K562 (cell line): ENCODE measurements around the gene DR1. TPM values are rescaled to one million over a fixed set of nuclear protein-coding genes. Genes with fewer than 3 reads are reported as not detected.

Experiments used
- ATAC-seq: fragments of 200-7000 bp; cut with Tn5 transposase; 3 replicates; pipeline ENCODE4 v1.9.1; 2020; ENCODE audit warnings: moderate library complexity
- BruUV-seq: library from RNA; stranded (reverse); fragments of 400-500 nt; replicated peaks from 2 replicates; lab custom pipeline; 2021; lab: Mats Ljungman, UMichigan
- CTCF ChIA-PET: fragments of 300-600 bp; formaldehyde crosslinking; extraction: SDS; loops from one replicate; lab custom pipeline; 2021; ENCODE audit warnings: low intra/inter-chr PET ratio; lab: Yijun Ruan, JAX
- POLR2A ChIA-PET: fragments of 300-600, 350-650 bp; sonication (Branson Sonifier 250); formaldehyde crosslinking; extraction: SDS; loops from one replicate; lab custom pipeline; 2021; ENCODE audit warnings: antibody characterized with exemption, inconsistent platforms; lab: Yijun Ruan, JAX
- DNase-seq, 4 experiments: peaks; one replicate each; pipeline versions ENCODE4 v3.0.0 to v3.0.0-alpha.2; 2011 to 2018; ENCODE audit warnings: low spot score in 3 of 4, mixed read lengths in 3 of 4; ENCODE audit errors: extremely low read depth in 1 of 4
- FAIRE-seq: peaks from 2 replicates; lab custom pipeline; 2011; peaks lifted over from hg19 to GRCh38; lab: Jason Lieb, UNC
- H2AFZ ChIP-seq: 2 replicates; pipeline ENCODE4 v1.6.0; 2011; ENCODE audit warnings: low read depth, low read length, control low read depth, inconsistent platforms
- H3K27ac ChIP-seq: fragments of 200-600 bp; 3 replicates; pipeline ENCODE4 v1.8.0; 2011; ENCODE audit warnings: low read depth, mild to moderate bottlenecking, control low read depth, inconsistent platforms, low read length, moderate library complexity, mixed read lengths; ENCODE audit errors: extremely low read depth
- H3K27me3 ChIP-seq, 2 experiments: fragments of 300-600 bp in 1 of 2; 2 replicates in 1 of 2; 3 replicates in 1 of 2; pipeline versions ENCODE4 v1.6.0 to v1.8.0; 2011; ENCODE audit warnings: inconsistent platforms in 2 of 2, low read length in 2 of 2, mild to moderate bottlenecking in 1 of 2, mixed read lengths in 1 of 2, moderate library complexity in 1 of 2; ENCODE audit not compliant: control insufficient read depth in 2 of 2, insufficient read depth in 2 of 2
- H3K36me3 ChIP-seq: fragments of 300-600 bp; 3 replicates; pipeline ENCODE4 v1.8.0; 2011; ENCODE audit warnings: mild to moderate bottlenecking, low read length, inconsistent platforms; ENCODE audit not compliant: control insufficient read depth, insufficient read depth
- H3K4me1 ChIP-seq, 2 experiments: fragments of 200-600 bp in 1 of 2; replicated peaks in 1 of 2; 2 replicates in 1 of 2; 3 replicates in 1 of 2; pipeline versions ENCODE4 v1.5.1 to v1.8.0; 2011; ENCODE audit warnings: inconsistent platforms in 2 of 2, low read length in 2 of 2, mild to moderate bottlenecking in 1 of 2, mixed read lengths in 1 of 2, moderate library complexity in 1 of 2; ENCODE audit not compliant: control insufficient read depth in 2 of 2, insufficient read depth in 2 of 2
- H3K4me2 ChIP-seq: 2 replicates; pipeline ENCODE4 v1.6.1; 2011; ENCODE audit warnings: low read length, control low read depth, inconsistent platforms, mixed read lengths; ENCODE audit not compliant: insufficient read depth
- H3K4me3 ChIP-seq: fragments of 200-600 bp; sonication (generic), shearing (Covaris generic); 2 replicates; pipeline ENCODE4 v1.5.1; 2016; ENCODE audit warnings: control low read depth, inconsistent platforms
- H3K79me2 ChIP-seq: fragments of 200-600 bp; 3 replicates; pipeline ENCODE4 v1.8.0; 2011; ENCODE audit warnings: low read length, inconsistent platforms; ENCODE audit not compliant: control insufficient read depth, insufficient read depth
- H3K9ac ChIP-seq, 2 experiments: 2 replicates each; pipeline versions ENCODE4 v1.6.0 to v1.6.1; 2011; ENCODE audit warnings: low read depth in 2 of 2, low read length in 2 of 2, control low read depth in 1 of 2, inconsistent platforms in 1 of 2, mild to moderate bottlenecking in 1 of 2, mixed read lengths in 1 of 2; ENCODE audit not compliant: insufficient read depth in 1 of 2
- H3K9me1 ChIP-seq: one replicate; pipeline ENCODE4 v1.6.0; 2011; ENCODE audit warnings: inconsistent platforms, mild to moderate bottlenecking, low read length, moderate library complexity; ENCODE audit not compliant: control insufficient read depth, insufficient read depth
- H3K9me3 ChIP-seq: replicated peaks from 2 replicates; pipeline ENCODE4 v1.5.1; 2011; ENCODE audit warnings: low read depth, low read length, inconsistent platforms; ENCODE audit not compliant: control insufficient read depth, insufficient read depth
- H4K20me1 ChIP-seq: replicated peaks from 2 replicates; pipeline ENCODE4 v1.6.1; 2011; ENCODE audit warnings: low read length, inconsistent platforms, mixed read lengths; ENCODE audit not compliant: control insufficient read depth, insufficient read depth
- DPF2 ChIP-seq: fragments of 450-650 bp; IDR thresholded peaks from 2 replicates; pipeline ENCODE4 v1.6.1; 2016
- KLF13 ChIP-seq: fragments of 450-650 bp; IDR thresholded peaks from 2 replicates; pipeline ENCODE4 v1.6.1; 2016; ENCODE audit warnings: missing genetic modification characterization, low read depth, mild to moderate bottlenecking, missing compliant biosample characterization, moderate library complexity, borderline replicate concordance
- SMARCA4 ChIP-seq: fragments of 450-650 bp; IDR thresholded peaks from 2 replicates; pipeline ENCODE4 v1.6.1; 2016
- ZBTB1 ChIP-seq: sonication (generic); formaldehyde crosslinking; IDR thresholded peaks from 2 replicates; pipeline ENCODE4 v1.8.1; 2023; ENCODE audit warnings: missing genetic modification reagents, low read depth, mild to moderate bottlenecking, borderline replicate concordance
- ZKSCAN8 ChIP-seq: fragments of 200-800 bp; sonication (Bioruptor generic); IDR thresholded peaks from 2 replicates; pipeline ENCODE4 v1.6.1; 2016; ENCODE audit warnings: missing genetic modification characterization, missing compliant biosample characterization
- ZNF232 ChIP-seq: sonication (generic); formaldehyde crosslinking; IDR thresholded peaks from 2 replicates; pipeline ENCODE4 v1.8.0; 2022; ENCODE audit warnings: mild to moderate bottlenecking, missing genetic modification reagents
- WGBS: fragments of 100-300 bp; shearing (Covaris generic); methylation state at CpG from one replicate; pipeline ENCODE4 v1.1.6; 2016; ENCODE audit warnings: low coverage, mixed read lengths; ENCODE audit not compliant: insufficient coverage; ENCODE audit errors: missing lambda C conversion rate; 5-methylcytosine and 5-hydroxymethylcytosine counted together
- in situ Hi-C: fragments of 300-500 bp; cut with MboI; formaldehyde crosslinking; loops from 4 replicates; pipeline ENCODE4 v1.15.0; 2018; ENCODE audit warnings: inconsistent platforms, mixed read lengths
- intact Hi-C: fragments of 100-400 bp; cut with micrococcal nuclease; formaldehyde crosslinking; loops from 2 replicates; pipeline ENCODE4 v1.14.2; 2022
- polyA plus RNA-seq, 8 experiments: library from polyadenylated mRNA; depleted of rRNA in 4 of 8; stranded (reverse) in 5 of 8; unstranded in 3 of 8; fragments of >200 nt; fragmentation: Nextera tagmentation in 2 of 8; fragmentation: Illumina TruSeq in 1 of 8; extraction: Ambion mirVana in 2 of 8; extraction: Trizol in 1 of 8; gene quantifications; 2 replicates each; pipeline versions ENCODE4 v1.2.1 to v1.2.3, GENCODE V29; 2011 to 2014; ENCODE audit warnings: inconsistent platforms in 1 of 8, missing spikeins in 1 of 8
- total RNA-seq, 7 experiments: library from RNA; depleted of rRNA in 6 of 7; stranded (reverse); fragments of >200 nt in 6 of 7; fragmentation: Illumina TruSeq in 2 of 7; extraction: Trizol in 2 of 7; gene quantifications; 2 replicates each; pipeline versions ENCODE4 v1.2.1 to v1.2.3, GENCODE V29; 2011 to 2021; ENCODE audit warnings: low replicate concordance in 1 of 7
- TF ChIP-seq, protein P1 (sequence below): sonication (generic); formaldehyde crosslinking; IDR thresholded peaks from 2 replicates; pipeline ENCODE4 v1.8.0; 2022; ENCODE audit warnings: mild to moderate bottlenecking, missing genetic modification reagents
- TF ChIP-seq, protein P2 (sequence below): fragments of 250-450 bp; sonication (Bioruptor Pico); IDR thresholded peaks from 2 replicates; pipeline ENCODE4 v1.9.0; 2021; ENCODE audit warnings: mild to moderate bottlenecking, inconsistent platforms
- TF ChIP-seq, protein P3 (sequence below), 2 experiments: fragments of 450-650 bp in 1 of 2; sonication (generic) in 1 of 2; formaldehyde crosslinking in 1 of 2; IDR thresholded peaks in 1 of 2; conservative IDR thresholded peaks in 1 of 2; 2 replicates each; pipeline versions ENCODE4 v1.6.1 to v1.8.1; 2016 to 2023; ENCODE audit warnings: mild to moderate bottlenecking in 2 of 2, moderate library complexity in 2 of 2, inconsistent platforms in 1 of 2, missing genetic modification reagents in 1 of 2

DR1 gene
- total and polyA plus RNA-seq, 9 of the 15 experiments (the other 6 are each of a cell fraction or from before 2014, with no cell fraction given), result 8.1 to 78.8 (median 46.3) TPM

DNA sequence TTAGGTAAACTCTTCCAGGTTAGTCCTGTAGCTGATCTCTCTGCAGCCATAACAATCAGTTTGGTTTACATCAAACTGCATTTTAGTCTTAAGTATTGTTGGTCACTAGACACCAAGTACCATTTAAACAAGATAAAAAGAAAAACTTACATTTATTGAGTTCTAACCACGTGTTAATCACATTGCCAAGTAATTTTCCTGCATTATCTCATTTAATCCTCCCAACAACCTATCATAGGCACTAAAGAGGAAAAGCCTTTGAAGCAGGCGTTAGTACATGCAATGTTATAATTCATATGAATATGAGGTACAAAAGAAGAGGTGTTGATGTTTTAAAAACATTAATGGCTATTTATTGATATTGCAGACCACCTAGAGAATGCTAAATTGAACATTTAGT lies 9.0 kb downstream of the DR1 start:
- Histone ChIP-seq H3K9ac (no peak overlapping the region), H3K4me3 (no peak overlapping the region), H3K27ac (no peak overlapping the region), H3K36me3 (peaks cover 86% of the 10 kb centered on the region), H3K9me1 (no peaks in the 10 kb centered on the region), H3K79me2 (peaks cover 98% of the 10 kb centered on the region), H3K4me1 (peaks cover 0 to 2% of the 10 kb centered on the region in 2 experiments; a peak in 3 of 5 replicates), H2AFZ (no peak overlapping the region), H3K27me3 (no peaks in the 10 kb centered on the region), H3K4me2 (no peak overlapping the region), H4K20me1 (no peaks in the 10 kb centered on the region), H3K9me3 (no peaks in the 10 kb centered on the region)
- no peak for FAIRE-seq
- intact Hi-C loops, result no loop called here
- POLR2A ChIA-PET, result interaction anchor here (1.2 to 1.3 kb wide), 2 partner anchors 9 to 14 kb away, joined by 4 read pairs; partner anchors contain the start of gene DR1
- ATAC-seq, result no peak
- TF ChIP-seq ZBTB1 (CRISPR knock-in tag) (no peak), ZNF232 (CRISPR knock-in tag) (no peak), ZKSCAN8 (no peak), DPF2 (no peak), KLF13 (tag) (no peak), SMARCA4 (no peak)
- TF ChIP-seq, protein P1, sequence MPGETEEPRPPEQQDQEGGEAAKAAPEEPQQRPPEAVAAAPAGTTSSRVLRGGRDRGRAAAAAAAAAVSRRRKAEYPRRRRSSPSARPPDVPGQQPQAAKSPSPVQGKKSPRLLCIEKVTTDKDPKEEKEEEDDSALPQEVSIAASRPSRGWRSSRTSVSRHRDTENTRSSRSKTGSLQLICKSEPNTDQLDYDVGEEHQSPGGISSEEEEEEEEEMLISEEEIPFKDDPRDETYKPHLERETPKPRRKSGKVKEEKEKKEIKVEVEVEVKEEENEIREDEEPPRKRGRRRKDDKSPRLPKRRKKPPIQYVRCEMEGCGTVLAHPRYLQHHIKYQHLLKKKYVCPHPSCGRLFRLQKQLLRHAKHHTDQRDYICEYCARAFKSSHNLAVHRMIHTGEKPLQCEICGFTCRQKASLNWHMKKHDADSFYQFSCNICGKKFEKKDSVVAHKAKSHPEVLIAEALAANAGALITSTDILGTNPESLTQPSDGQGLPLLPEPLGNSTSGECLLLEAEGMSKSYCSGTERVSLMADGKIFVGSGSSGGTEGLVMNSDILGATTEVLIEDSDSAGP, result no peak
- TF ChIP-seq, protein P2, sequence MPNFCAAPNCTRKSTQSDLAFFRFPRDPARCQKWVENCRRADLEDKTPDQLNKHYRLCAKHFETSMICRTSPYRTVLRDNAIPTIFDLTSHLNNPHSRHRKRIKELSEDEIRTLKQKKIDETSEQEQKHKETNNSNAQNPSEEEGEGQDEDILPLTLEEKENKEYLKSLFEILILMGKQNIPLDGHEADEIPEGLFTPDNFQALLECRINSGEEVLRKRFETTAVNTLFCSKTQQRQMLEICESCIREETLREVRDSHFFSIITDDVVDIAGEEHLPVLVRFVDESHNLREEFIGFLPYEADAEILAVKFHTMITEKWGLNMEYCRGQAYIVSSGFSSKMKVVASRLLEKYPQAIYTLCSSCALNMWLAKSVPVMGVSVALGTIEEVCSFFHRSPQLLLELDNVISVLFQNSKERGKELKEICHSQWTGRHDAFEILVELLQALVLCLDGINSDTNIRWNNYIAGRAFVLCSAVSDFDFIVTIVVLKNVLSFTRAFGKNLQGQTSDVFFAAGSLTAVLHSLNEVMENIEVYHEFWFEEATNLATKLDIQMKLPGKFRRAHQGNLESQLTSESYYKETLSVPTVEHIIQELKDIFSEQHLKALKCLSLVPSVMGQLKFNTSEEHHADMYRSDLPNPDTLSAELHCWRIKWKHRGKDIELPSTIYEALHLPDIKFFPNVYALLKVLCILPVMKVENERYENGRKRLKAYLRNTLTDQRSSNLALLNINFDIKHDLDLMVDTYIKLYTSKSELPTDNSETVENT, result no peak
- TF ChIP-seq, protein P3, sequence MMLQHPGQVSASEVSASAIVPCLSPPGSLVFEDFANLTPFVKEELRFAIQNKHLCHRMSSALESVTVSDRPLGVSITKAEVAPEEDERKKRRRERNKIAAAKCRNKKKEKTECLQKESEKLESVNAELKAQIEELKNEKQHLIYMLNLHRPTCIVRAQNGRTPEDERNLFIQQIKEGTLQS (IDR thresholded peaks at IDR 0.05), result no peak
- TF ChIP-seq, protein P3 (CRISPR knock-in tag; conservative IDR thresholded peaks at IDR 0.05), result no peak
- DNase-seq, result no peak
- CTCF ChIA-PET, result no interaction called here
- no TSS peak for BruUV-seq
- in situ Hi-C loops, result no loop called here
- WGBS, result 53% methylated on average over 2 of the region's 2 CpGs
